Spleen (tissue), 11 donors: Measurements from ENCODE around the gene SMAD3. TPM values are rescaled to one million over a fixed set of nuclear protein-coding genes. Genes with fewer than 3 reads are reported as not detected.

ENCODE experiments used
- DNase-seq: peaks from one replicate; pipeline ENCODE4 v3.0.0-alpha.2; 2020
- H3K27ac ChIP-seq, 8 donors: fragments of 200-600 bp; sonication (generic) in 7 of 8; 1 replicate in 4 of 8; 2 replicates in 4 of 8; pipeline versions ENCODE4 v1.5.0 to v1.8.0; 2016 to 2021; ENCODE audit warnings: inconsistent platforms in 4 of 8, mild to moderate bottlenecking in 4 of 8, moderate library complexity in 1 of 8
- H3K27me3 ChIP-seq, 7 donors: fragments of 200-600 bp; sonication (generic) in 6 of 7; replicated peaks in 1 of 7; 1 replicate in 4 of 7; 2 replicates in 3 of 7; pipeline versions ENCODE4 v1.5.0 to v1.8.0; 2016 to 2021; ENCODE audit warnings: inconsistent platforms in 3 of 7, mild to moderate bottlenecking in 1 of 7
- H3K36me3 ChIP-seq, 6 donors: fragments of 200-600 bp; sonication (generic) in 5 of 6; 1 replicate in 4 of 6; 2 replicates in 2 of 6; pipeline versions ENCODE4 v1.5.0 to v1.8.0; 2016 to 2021; ENCODE audit warnings: inconsistent platforms in 2 of 6
- H3K4me1 ChIP-seq, 6 donors: fragments of 200-600 bp; sonication (generic) in 5 of 6; 1 replicate in 3 of 6; 2 replicates in 3 of 6; pipeline versions ENCODE4 v1.5.0 to v1.8.0; 2016 to 2021; ENCODE audit warnings: inconsistent platforms in 3 of 6
- H3K4me3 ChIP-seq, 8 donors: fragments of 200-600 bp; sonication (generic) in 7 of 8; 1 replicate in 4 of 8; 2 replicates in 4 of 8; pipeline versions ENCODE4 v1.5.0 to v1.8.0; 2016 to 2021; ENCODE audit warnings: inconsistent platforms in 4 of 8, mild to moderate bottlenecking in 4 of 8, moderate library complexity in 2 of 8
- H3K9me3 ChIP-seq, 8 donors: fragments of 200-600 bp; sonication (generic) in 7 of 8; 1 replicate in 4 of 8; 2 replicates in 4 of 8; pipeline versions ENCODE4 v1.5.0 to v1.8.0; 2016 to 2021; ENCODE audit warnings: inconsistent platforms in 4 of 8
- CTCF ChIP-seq, 11 experiments: fragments of 200-600 bp in 7 of 11; fragments of 450-650 bp in 4 of 11; sonication (generic) in 4 of 11; IDR thresholded peaks in 8 of 11; conservative IDR thresholded peaks in 3 of 11; 1 replicate in 7 of 11; 2 replicates in 4 of 11; pipeline versions ENCODE4 v1.4.0 to v1.8.0; 2016 to 2021; ENCODE audit warnings: antibody characterized with exemption in 11 of 11, inconsistent platforms in 4 of 11, mild to moderate bottlenecking in 1 of 11
- POLR2A ChIP-seq, 3 donors: fragments of 450-650 bp; IDR thresholded peaks; one replicate each; pipeline ENCODE4 v1.5.1; 2017; ENCODE audit warnings: antibody characterized with exemption in 3 of 3, mild to moderate bottlenecking in 1 of 3
- POLR2AphosphoS5 ChIP-seq, 3 donors: sonication (generic); formaldehyde crosslinking; IDR thresholded peaks; one replicate each; pipeline ENCODE4 v1.5.1; 2017; ENCODE audit warnings: antibody characterized with exemption in 3 of 3
- WGBS, 5 donors: extraction: QIAGEN DNeasy Blood & Tissue Kit in 3 of 5; methylation state at CpG; one replicate each; pipeline versions ENCODE4 v1.1.5 to v1.1.7; 2013 to 2018; 5-methylcytosine and 5-hydroxymethylcytosine counted together
- intact Hi-C: fragments of 100-400 bp; cut with DNase I; formaldehyde crosslinking; loops from one replicate; pipeline ENCODE4 v1.15.0; 2023; ENCODE audit warnings: low total_unique reads
- polyA plus RNA-seq, 3 donors: library from polyadenylated mRNA; stranded (reverse); fragments of 200-250 nt; gene quantifications; one replicate each; pipeline ENCODE4 v1.2.1, GENCODE V29; 2013
- total RNA-seq, 7 donors: library from RNA; depleted of rRNA in 3 of 7; stranded (reverse); fragments of >200 nt in 3 of 7; fragmentation: NEBNext Ultra II Directional in 4 of 7; extraction: Animal tissue kit (Norgen Biotek cat#: 25700) in 4 of 7; gene quantifications; one replicate each; pipeline versions ENCODE4 v1.1.0 to v1.2.1, GENCODE V29; 2016 to 2021
- donor health status: healthy with polysubstance abuse.
- donor health status: DM: no; HTN: no; CAD: no; lungs with moderate emphysema.
- donor health status: DM: no; HTN: no; CAD: no.
- donor health status: Bipolar disorder and iron deficiency.
- donor health status: healthy.
- donor health status: DM: no; HTN: no; CAD: no.
- donor health status: DM: yes; HTN: yes; CAD: no.

SMAD3 gene
- total and polyA plus RNA-seq, 10 donors = 8.3 to 78.4 (median 33.7) TPM

DNA sequence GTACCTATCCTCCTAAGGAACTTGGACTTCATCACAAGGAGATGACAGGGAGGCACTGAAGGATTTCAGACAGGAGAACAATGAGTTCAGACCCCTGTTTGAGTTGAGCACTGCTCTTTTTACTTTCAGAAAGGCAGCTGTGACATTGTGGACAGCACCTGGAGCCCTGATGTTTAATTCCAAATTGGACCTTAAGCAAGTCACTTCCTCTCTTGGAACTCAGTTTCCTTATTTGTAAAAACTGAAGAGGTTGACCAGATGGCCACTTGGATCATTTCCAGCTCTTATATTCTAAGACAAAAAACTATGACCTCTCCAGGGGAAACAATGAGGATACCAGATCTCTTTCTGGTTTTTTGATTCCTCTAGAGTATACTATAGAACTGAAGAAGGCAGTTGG, 34.1 kb upstream of the SMAD3 start:
- Histone ChIP-seq H3K27me3 (peaks cover 0 to 18% (median 0%) of the 10 kb centered on the region in 7 donors), H3K9me3 (no peaks in the 10 kb centered on the region), H3K27ac (no peak overlapping the region), H3K4me1 (peaks cover 8 to 58% (median 30%) of the 10 kb centered on the region in 6 donors), H3K36me3 (no peaks in the 10 kb centered on the region), H3K4me3 (no peak overlapping the region)
- no peak for DNase-seq
- intact Hi-C loops = no loop called here
- TF ChIP-seq POLR2A (IDR thresholded peaks at IDR 0.05) = no peak
- TF ChIP-seq POLR2AphosphoS5 (IDR thresholded peaks at IDR 0.05) = no peak
- TF ChIP-seq CTCF (IDR thresholded peaks at IDR 0.05 in 8 of 11, conservative IDR thresholded peaks at IDR 0.05 in 3 of 11) = no peak

GRCh38 chr15:67032608-67033007, 32.8 kb upstream of the SMAD3 start:
- intact Hi-C loops = no loop called here
- 73 to 83% (median 75%) methylated on average over 3 of the region's 3 CpGs for WGBS, 5 donors
- Histone ChIP-seq H3K27ac (no peak overlapping the region), H3K4me3 (no peak overlapping the region), H3K9me3 (no peaks in the 10 kb centered on the region), H3K36me3 (no peaks in the 10 kb centered on the region), H3K4me1 (peaks cover 8 to 52% (median 25%) of the 10 kb centered on the region in 6 donors), H3K27me3 (peaks cover 0 to 18% (median 0%) of the 10 kb centered on the region in 7 donors)
- TF ChIP-seq POLR2AphosphoS5 (IDR thresholded peaks at IDR 0.05) (no peak), CTCF (IDR thresholded peaks at IDR 0.05 in 8 of 11, conservative IDR thresholded peaks at IDR 0.05 in 3 of 11) (no peak), POLR2A (IDR thresholded peaks at IDR 0.05) (no peak)
- DNase-seq = no peak

DNA sequence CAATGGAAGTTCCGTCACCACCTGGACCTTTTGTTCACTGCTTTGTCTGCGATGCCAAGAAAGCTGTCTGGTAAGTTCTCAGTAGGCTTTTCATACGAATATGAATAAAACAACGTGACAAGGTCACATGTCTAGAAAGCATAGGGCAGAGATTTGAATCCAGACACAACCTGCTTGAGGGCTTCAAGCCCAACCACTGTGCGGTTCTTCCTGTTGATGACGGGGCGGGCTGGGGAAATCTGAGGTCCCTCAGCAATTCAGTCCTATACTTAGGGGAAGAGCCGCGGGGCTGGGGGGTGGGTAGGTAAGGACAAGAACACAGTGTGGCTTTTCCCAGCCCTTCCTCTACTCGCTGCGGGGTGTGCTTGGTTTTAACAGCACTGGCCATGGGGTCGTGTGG, 32.4 kb upstream of the SMAD3 start:
- H3K4me3 ChIP-seq = peak overlapping the region; percentile 15 to 64 (median 31)
- TF ChIP-seq POLR2AphosphoS5 (IDR thresholded peaks at IDR 0.05) (no peak), POLR2A (IDR thresholded peaks at IDR 0.05) (no peak), CTCF (IDR thresholded peaks at IDR 0.05 in 8 of 11, conservative IDR thresholded peaks at IDR 0.05 in 3 of 11) (no peak)
- WGBS, 5 donors = 27 to 35% (median 31%) methylated on average over 12 of the region's 12 CpGs

DNA sequence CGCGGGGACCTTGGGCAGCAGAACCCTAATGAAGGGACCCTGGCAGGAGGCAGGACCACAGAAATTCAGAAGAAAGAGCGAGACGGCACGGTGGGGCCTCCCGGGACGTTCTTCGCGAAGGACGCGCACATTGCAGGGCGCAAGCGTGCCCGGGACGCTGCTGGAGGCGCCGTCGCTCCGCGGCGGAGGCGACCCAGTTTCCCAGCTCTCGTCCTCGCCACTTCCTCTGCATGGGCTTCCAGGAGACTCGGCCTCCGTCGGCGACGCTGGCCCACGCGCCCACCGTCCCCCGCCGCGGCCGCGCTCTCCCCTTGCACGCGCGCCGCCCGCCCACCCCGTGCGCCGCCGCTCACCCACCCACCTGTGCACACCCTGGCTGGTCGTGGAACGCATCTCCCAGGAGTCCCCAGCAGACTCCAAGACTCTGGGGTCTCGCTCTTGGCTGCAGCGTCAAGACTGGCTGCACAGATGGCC, 31.8 kb upstream of the SMAD3 start:
- Histone ChIP-seq H3K4me1 (peaks cover 8 to 54% (median 27%) of the 10 kb centered on the region in 6 donors), H3K4me3 (peak overlapping the region; percentile 15 to 64 (median 31))
- DNase-seq = peak; percentile 85

More for the DNA sequence above, 32.4 kb upstream of the SMAD3 start:
- intact Hi-C loops = no loop called here
- Histone ChIP-seq H3K4me1 (peaks cover 8 to 51% (median 26%) of the 10 kb centered on the region in 6 donors), H3K27me3 (peaks cover 0 to 18% (median 0%) of the 10 kb centered on the region in 7 donors), H3K36me3 (no peaks in the 10 kb centered on the region), H3K27ac (no peak overlapping the region), H3K9me3 (no peaks in the 10 kb centered on the region)
- no peak for DNase-seq

More for the DNA sequence above, 31.8 kb upstream of the SMAD3 start:
- Histone ChIP-seq H3K9me3 (no peaks in the 10 kb centered on the region), H3K27me3 (peaks cover 0 to 18% (median 0%) of the 10 kb centered on the region in 7 donors), H3K36me3 (no peaks in the 10 kb centered on the region), H3K27ac (no peak overlapping the region)
- peak in 2 of 3 donors; percentile 35 to 60 for TF ChIP-seq POLR2AphosphoS5 (IDR thresholded peaks at IDR 0.05)
- no peak for TF ChIP-seq POLR2A (IDR thresholded peaks at IDR 0.05)
- TF ChIP-seq CTCF (IDR thresholded peaks at IDR 0.05 in 8 of 11, conservative IDR thresholded peaks at IDR 0.05 in 3 of 11) = peak in 3 of 11 experiments; percentile 12 to 28 (median 24)
- intact Hi-C loops = no loop called here
- WGBS, 5 donors = 3 to 7% (median 5%) methylated on average over 16 to 50 of the region's 50 CpGs
